Breast epithelium (tissue), 3 donors: ENCODE results near the gene KLHL17.

Source experiments
- CTCF ChIP-seq, 3 donors: fragments of 450-650 bp; IDR thresholded peaks; one replicate each; pipeline ENCODE4 v1.5.1; 2016 to 2017; ENCODE audit warnings: antibody characterized with exemption in 3 of 3, mild to moderate bottlenecking in 3 of 3, moderate library complexity in 3 of 3
- POLR2A ChIP-seq: fragments of 450-650 bp; IDR thresholded peaks from one replicate; pipeline ENCODE4 v1.6.1; 2016; ENCODE audit warnings: antibody characterized with exemption, mild to moderate bottlenecking, moderate library complexity
- POLR2AphosphoS5 ChIP-seq, 3 donors: sonication (generic); formaldehyde crosslinking; IDR thresholded peaks; one replicate each; pipeline ENCODE4 v1.6.1; 2017; ENCODE audit warnings: antibody characterized with exemption in 3 of 3

DNA sequence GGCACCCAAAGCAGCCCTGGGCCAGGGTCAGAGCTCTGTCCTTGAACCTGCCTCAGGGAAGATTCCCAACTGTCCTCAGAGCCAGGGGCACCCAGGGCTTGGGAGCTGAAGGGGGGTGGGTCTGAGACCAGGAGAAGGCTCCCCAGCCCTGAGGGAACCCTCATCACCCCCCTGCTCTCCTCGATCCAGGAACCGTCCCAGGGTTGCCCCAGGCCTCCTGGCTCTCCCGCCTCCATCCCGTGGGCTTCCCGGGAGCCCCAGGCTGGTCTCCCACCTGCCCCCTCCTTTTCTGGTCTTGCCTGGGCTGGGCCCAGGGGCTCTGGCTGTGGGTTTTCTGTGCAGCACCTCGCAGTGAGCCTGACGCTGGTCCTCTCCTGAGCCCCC, 43.3 kb upstream of the KLHL17 start:
- TF ChIP-seq CTCF (IDR thresholded peaks at IDR 0.05) (no peak), POLR2A (no peak), POLR2AphosphoS5 (IDR thresholded peaks at IDR 0.05) (no peak)
